C4-2B (cell line): ENCODE results near the gene SYNPO2.

Source experiments
- H3K27ac ChIP-seq: fragments of 450-650 bp; 2 replicates; pipeline ENCODE4 v1.5.1; 2017
- CTCF ChIP-seq: fragments of 450-650 bp; conservative IDR thresholded peaks from 2 replicates; pipeline ENCODE4 v1.5.1; 2017; ENCODE audit warnings: mild to moderate bottlenecking
- ZFX ChIP-seq: fragments of 450-650 bp; IDR thresholded peaks from 2 replicates; pipeline ENCODE4 v1.6.1; 2017

Gene SYNPO2, protein sequence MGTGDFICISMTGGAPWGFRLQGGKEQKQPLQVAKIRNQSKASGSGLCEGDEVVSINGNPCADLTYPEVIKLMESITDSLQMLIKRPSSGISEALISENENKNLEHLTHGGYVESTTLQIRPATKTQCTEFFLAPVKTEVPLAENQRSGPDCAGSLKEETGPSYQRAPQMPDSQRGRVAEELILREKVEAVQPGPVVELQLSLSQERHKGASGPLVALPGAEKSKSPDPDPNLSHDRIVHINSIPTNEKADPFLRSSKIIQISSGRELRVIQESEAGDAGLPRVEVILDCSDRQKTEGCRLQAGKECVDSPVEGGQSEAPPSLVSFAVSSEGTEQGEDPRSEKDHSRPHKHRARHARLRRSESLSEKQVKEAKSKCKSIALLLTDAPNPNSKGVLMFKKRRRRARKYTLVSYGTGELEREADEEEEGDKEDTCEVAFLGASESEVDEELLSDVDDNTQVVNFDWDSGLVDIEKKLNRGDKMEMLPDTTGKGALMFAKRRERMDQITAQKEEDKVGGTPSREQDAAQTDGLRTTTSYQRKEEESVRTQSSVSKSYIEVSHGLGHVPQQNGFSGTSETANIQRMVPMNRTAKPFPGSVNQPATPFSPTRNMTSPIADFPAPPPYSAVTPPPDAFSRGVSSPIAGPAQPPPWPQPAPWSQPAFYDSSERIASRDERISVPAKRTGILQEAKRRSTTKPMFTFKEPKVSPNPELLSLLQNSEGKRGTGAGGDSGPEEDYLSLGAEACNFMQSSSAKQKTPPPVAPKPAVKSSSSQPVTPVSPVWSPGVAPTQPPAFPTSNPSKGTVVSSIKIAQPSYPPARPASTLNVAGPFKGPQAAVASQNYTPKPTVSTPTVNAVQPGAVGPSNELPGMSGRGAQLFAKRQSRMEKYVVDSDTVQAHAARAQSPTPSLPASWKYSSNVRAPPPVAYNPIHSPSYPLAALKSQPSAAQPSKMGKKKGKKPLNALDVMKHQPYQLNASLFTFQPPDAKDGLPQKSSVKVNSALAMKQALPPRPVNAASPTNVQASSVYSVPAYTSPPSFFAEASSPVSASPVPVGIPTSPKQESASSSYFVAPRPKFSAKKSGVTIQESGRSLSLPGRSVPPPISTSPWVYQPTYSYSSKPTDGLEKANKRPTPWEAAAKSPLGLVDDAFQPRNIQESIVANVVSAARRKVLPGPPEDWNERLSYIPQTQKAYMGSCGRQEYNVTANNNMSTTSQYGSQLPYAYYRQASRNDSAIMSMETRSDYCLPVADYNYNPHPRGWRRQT

DNA sequence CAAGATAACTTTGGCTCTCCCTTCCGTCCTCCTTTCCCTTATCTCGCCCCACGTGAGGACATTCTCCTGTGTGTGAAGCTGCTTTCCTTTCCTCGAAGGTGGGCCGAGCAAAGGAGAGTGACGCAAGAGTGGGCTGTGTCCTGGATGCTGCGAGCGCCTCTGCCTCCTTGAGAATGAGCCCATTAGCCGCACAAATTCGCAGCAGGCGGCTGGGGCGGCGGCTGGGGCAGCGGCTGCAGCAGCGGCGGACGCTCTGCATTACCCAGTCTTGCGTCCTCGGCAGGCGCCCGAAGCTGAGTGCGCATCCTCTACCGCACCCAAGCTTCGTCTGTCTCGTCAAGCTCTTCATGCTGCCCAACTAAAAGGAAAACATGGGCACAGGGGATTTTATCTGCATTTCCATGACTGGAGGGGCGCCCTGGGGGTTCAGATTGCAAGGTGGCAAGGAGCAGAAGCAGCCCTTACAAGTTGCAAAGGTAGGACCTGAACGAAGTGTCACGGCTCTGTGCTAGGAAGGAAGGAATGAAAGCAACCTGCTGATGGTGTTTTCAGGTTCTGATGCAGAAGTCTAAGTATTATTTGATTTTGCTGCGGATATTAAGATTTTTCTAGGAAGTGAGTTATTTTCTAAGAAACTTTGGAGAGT lies at the start of gene SYNPO2:
Gene SYNPO2, plus strand, starts transcription at position 189 of the 646 bp plus-strand sequence. Its CDS starts 183 bp downstream, at position 372.
- no peak within 1 kb of the TSS for H3K27ac ChIP-seq
- TF ChIP-seq ZFX (no peak), CTCF (no peak)

GRCh38 chr4:118839221-118839927 lies 49.3 kb upstream of the SYNPO2 start:
- no peak overlapping the region for H3K27ac ChIP-seq
- TF ChIP-seq CTCF (no peak), ZFX (no peak)

- TF ChIP-seq ZFX = no peak
- no peak for TF ChIP-seq CTCF
- H3K27ac ChIP-seq = no peak overlapping the region
These were observed 46.6 kb upstream of the SYNPO2 start for GRCh38 chr4:118842055-118842454.

DNA sequence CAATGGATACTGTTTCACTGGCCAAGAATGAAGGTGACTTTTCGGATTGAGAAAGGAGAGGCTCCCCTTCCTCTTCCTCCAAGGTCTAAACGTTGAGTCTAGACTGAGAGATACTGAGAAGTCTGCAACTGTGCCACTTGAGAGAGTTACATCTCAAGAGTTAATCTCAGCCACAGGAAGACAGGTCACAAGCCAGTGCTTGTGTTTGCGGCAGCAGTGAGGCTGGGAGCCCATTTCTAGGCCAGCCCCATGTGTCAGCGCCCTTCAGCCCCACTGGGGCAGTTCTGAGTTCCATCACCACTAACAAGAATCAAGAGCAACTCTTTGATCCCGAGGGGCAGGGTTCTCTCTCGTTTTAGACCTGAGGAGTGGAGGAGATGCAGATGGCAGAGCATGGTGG lies 45.4 kb upstream of the SYNPO2 start:
- no peak for TF ChIP-seq CTCF
- TF ChIP-seq ZFX = no peak
- H3K27ac ChIP-seq = no peak overlapping the region

- H3K27ac ChIP-seq = no peak overlapping the region
- no peak for TF ChIP-seq ZFX
These were observed 43.1 kb upstream of the SYNPO2 start for GRCh38 chr4:118845552-118846050.

DNA sequence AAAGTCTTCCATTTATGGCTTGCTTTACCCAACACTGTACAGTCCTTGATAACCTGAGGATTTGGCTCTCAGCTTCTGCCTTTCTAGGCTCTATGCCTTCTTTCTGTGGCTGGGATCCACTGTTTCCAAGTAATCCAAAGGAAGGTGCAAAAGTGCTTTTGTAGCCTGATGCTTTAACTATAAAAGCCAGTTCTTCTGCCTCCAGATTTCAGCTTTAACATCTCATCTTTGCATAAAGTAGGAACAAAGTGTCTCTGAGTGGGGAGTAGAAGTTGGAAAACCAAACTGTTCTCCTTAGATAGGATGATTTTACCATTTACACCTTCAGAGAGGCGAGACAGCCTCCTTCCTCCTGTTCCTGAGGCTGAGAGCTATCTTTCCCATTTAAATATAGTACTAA lies 41.7 kb upstream of the SYNPO2 start:
- H3K27ac ChIP-seq = no peak overlapping the region
- TF ChIP-seq CTCF (no peak), ZFX (no peak)

DNA sequence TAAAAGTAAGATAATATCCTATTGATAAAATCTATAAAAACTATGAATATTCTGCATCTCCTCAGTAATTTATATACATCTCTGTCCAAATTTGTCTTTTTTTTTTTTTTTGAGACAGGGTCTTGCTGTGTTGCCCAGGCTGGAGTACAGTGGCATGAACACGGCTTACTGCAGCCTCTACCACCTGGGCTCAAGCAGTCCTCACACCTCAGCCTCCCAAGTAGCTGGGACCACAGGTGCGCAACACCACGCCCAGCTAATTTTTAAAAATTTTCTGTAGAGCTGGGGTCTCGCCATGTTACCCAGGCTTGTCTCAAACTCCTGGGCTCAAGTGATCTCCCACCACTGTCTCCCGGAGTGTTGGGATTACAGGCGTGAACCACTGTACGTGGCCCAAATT lies 40.4 kb upstream of the SYNPO2 start:
- H3K27ac ChIP-seq = no peak overlapping the region
- TF ChIP-seq CTCF (no peak), ZFX (no peak)
